ENCODE results near the gene C7orf57.
A peak's percentile ranks its signal among the peaks of the same experiment; 100 is the strongest.

The C7orf57 gene

DNA sequence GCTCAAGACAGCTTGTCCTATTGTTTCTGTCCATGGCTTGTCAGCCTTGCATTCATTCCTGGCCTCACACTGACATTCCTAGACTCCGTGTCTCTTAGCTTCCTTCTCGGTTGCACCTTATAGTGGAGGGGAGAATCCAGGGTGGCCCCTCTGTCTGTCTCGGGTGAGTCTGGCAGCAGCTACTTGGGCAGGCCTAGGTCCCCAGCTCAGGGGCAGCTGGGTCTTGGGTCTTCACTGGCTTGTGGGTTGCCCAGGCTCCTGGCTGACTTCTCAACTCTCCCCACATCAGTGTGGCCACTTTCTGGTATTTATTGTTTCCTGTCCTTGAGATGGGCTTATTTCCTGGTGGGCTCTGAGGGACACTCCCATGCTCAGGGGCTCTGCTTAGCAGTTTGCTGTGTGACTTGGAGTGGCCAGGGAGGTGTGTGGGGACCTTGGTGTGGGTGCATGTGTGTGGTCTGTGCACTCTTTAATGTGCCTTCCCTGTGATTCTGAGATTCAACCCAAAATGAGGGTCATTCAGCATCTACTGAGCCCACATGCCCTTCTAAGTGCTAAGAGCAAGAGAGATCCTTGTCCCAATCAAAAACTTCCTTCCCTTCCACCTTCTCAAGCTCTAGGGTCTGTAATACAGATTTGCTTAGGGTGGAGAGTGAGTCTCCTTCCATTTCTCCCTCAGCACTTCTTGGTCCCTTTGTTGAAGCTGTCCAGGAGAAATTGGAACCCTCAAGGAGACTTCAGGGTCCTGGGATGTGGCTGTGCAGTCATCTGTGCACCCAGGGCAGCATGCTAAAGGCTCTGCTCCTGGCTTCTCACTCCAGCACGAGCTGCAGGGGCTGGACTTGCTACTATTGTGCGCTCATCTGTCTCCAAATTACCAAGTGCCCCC, 73.9 kb downstream of the C7orf57 start:
- DNase-seq, result no peak
- TF ChIP-seq, protein P1, sequence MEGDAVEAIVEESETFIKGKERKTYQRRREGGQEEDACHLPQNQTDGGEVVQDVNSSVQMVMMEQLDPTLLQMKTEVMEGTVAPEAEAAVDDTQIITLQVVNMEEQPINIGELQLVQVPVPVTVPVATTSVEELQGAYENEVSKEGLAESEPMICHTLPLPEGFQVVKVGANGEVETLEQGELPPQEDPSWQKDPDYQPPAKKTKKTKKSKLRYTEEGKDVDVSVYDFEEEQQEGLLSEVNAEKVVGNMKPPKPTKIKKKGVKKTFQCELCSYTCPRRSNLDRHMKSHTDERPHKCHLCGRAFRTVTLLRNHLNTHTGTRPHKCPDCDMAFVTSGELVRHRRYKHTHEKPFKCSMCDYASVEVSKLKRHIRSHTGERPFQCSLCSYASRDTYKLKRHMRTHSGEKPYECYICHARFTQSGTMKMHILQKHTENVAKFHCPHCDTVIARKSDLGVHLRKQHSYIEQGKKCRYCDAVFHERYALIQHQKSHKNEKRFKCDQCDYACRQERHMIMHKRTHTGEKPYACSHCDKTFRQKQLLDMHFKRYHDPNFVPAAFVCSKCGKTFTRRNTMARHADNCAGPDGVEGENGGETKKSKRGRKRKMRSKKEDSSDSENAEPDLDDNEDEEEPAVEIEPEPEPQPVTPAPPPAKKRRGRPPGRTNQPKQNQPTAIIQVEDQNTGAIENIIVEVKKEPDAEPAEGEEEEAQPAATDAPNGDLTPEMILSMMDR (IDR thresholded peaks at IDR 0.05), result no peak
- Mint-ChIP-seq H3K36me3 (ENCODE audit: low read depth) (peaks cover 32% of the 10 kb centered on the region), H3K4me3 (no peak overlapping the region), H3K27ac (no peak overlapping the region), H3K9me3 (no peaks in the 10 kb centered on the region), H3K4me1 (peaks cover 39% of the 10 kb centered on the region), H3K27me3 (ENCODE audit: low read depth, poor library complexity) (peaks cover 7% of the 10 kb centered on the region)

DNA sequence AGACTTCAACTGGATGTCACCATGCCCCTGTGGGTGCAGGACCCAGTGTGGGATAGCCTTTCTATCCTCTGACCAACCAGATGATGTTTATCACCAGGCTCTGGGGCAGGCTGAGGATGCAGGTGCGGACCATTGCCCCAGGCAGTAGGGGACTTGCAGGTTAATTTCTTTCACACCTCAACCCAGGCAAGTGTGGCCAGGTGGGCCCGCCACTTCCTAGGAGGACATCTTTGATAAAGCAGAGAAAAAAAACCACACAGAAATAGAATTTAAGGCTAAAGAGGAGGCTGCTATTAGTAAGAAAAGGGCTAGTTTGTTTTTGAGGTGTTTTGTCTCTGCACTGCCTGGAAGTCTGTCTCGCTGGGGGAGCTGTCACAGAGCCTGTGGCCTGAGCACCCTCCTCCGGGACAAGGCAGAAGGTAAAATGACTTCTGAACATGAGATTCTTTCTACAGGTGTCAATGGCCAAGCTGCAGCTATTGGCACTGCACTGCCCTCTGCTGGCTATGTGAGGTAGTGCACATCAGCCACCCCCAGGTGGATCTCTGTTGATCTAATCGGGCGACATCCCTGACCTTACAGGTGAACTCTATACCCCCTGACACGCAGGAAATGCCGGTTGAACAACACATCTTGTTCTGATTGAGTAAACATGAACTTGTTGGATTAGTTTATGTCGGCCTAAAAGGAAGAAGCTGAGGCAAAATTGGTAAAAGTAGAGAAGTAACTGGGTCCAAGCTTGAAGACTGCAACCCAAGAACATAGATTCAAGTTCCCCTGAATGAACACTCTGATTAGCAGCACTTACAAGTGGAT, 74.7 kb downstream of the C7orf57 start:
- Mint-ChIP-seq H3K4me3 (no peak overlapping the region), H3K36me3 (ENCODE audit: low read depth) (peaks cover 23% of the 10 kb centered on the region), H3K27me3 (ENCODE audit: low read depth, poor library complexity) (peaks cover 7% of the 10 kb centered on the region), H3K9me3 (no peaks in the 10 kb centered on the region), H3K27ac (no peak overlapping the region), H3K4me1 (peaks cover 39% of the 10 kb centered on the region)
- peak; percentile 83 for DNase-seq
- TF ChIP-seq, protein P1 (IDR thresholded peaks at IDR 0.05), result peak; percentile 100

GRCh38 chr7:48110868-48111267, 75.5 kb downstream of the C7orf57 start:
- TF ChIP-seq, protein P1 (IDR thresholded peaks at IDR 0.05), result no peak
- H3K4me1 Mint-ChIP-seq, result peaks cover 39% of the 10 kb centered on the region
- no peaks in the 10 kb centered on the region for H3K9me3 Mint-ChIP-seq
- no peak for DNase-seq
- peaks cover 17% of the 10 kb centered on the region for H3K36me3 Mint-ChIP-seq (ENCODE audit: low read depth)
- H3K27me3 Mint-ChIP-seq (ENCODE audit: low read depth, poor library complexity), result peaks cover 7% of the 10 kb centered on the region
- H3K27ac Mint-ChIP-seq, result no peak overlapping the region
- H3K4me3 Mint-ChIP-seq, result no peak overlapping the region

Measured in nephron progenitor cell (in vitro differentiated cells).